CD4-positive, alpha-beta T cell treated with Interleukin-17A for 1 hour (primary cell): ENCODE results near the gene SLC25A10.
A peak's percentile ranks its signal among the peaks of the same experiment; 100 is the strongest.

ENCODE experiments used
- DNase-seq: peaks from one replicate; pipeline ENCODE4 v3.0.0-alpha.2; 2020

SLC25A10 gene, protein sequence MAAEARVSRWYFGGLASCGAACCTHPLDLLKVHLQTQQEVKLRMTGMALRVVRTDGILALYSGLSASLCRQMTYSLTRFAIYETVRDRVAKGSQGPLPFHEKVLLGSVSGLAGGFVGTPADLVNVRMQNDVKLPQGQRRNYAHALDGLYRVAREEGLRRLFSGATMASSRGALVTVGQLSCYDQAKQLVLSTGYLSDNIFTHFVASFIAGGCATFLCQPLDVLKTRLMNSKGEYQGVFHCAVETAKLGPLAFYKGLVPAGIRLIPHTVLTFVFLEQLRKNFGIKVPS

GRCh38 chr17:81711814-81712467 lies at the start of gene SLC25A10:
SLC25A10 (plus strand) TSS chr17:81712284; CDS start chr17:81712427, 143 bp downstream.
- peak; percentile 75 for DNase-seq

DNA sequence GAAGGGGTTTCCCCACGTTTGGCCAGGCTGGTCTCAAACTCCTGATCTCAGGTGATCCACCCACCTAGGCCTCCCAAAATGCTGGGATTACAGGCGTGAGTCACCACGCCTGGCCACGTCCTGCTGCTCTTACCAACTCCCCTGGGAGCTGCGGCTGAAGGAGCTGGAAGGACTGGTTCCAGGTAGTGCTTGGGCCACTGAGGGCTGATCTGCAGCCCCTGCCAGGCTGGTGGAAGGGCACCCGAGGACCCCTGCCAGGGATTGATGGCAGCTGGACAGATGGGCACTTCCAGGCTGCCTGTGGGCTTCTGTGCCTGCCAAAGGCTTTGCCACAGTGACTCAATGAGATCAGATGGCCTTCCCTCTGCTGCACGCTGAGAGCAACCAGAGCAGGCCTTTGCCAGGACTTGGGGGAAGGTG lies 48.0 kb upstream of the SLC25A10 start:
- no peak for DNase-seq

DNA sequence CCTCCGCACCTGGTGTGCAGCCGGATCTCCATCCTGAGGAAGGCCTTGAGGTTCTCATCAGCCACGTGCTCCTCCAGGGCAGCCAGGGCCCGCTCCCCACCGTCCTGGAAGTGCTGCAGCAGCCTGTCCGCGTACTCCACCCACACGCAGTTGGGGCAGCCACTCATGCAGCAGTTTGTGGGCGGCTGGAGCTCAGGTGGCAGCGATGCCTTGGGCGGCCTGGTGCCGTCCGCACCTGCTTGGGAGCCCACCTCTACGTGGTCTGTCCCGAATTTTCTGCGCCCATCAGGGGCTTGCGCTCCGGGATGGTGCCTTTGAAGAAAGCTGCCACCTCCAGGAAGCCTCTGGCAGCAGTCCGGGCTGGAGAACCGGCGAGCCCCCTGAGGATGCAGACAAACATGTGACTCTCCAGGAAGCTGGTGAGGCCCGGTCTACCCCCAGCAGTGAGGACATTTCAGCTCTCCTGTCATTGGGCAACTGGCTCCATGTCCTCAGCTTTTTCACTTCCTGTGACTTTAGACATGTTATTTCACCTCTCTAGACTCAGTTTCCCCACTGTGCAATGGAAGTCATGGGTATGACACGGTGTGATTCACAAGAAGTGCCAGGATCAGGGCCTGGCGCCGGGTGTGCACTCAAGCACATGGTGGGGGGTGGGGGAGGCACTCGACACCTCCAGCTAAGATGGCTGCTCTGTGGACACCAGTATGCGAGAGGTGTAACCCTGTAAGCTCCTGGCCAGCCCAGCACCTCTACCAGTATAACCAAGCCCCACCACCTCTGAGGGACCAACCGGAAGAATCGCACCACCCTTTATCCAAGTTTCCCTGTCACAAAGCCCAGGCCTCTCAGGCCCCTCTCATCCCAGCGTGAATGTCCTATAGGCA lies 46.6 kb upstream of the SLC25A10 start:
- peak; percentile 48 for DNase-seq

GRCh38 chr17:81666092-81666341 lies 46.1 kb upstream of the SLC25A10 start:
- no peak for DNase-seq

DNA sequence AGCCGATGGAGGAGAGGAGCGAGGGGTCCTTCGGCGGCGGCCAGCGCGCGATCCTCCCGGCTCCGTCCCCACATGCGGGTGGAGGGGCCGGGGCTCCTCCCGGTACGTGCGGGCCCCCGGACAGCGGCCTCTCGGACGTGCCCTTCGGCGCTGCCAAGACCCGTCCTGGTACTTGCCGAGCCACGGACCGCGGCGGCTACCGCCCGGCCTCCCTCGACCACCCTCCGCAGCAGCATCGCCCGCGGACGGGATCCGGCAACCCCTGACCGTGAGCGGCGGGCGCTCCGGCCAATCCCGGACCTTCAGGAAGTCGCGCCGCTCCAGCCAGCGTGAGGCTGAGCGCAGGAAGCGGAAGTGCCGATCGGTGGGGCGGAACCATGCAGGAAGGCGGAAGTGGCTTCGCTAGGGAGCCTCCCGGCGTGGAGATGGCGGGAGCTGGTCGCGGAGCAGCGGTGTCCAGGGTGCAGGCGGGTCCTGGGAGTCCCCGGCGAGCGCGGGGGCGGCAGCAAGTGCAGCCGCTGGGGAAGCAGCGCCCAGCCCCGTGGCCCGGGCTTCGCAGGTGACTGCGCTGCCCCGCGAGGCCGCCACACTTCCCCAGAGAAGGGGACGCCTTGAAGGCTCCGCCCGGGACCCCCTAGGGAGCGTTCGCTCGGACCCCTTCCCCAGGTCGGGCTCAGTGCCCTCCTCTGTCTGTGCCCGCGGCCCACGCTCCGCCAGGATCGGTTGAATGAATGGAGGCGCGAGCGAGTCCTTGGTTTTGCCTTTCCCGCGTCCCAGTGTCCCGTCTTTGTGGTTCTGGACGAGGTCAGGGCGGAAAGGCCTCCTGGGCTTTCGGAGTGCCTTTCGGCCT lies 45.5 kb upstream of the SLC25A10 start, which contains the start of the genes CCDC137 and OXLD1:
Gene CCDC137 (plus strand): TSS at position 396 of the 850 bp plus-strand sequence. CDS start 30 bp downstream, at position 426.
Gene OXLD1 (minus strand): TSS at position 264 of the 850 bp plus-strand sequence. CDS start 28 bp downstream, at position 236.
- DNase-seq = peak; percentile 92

DNA sequence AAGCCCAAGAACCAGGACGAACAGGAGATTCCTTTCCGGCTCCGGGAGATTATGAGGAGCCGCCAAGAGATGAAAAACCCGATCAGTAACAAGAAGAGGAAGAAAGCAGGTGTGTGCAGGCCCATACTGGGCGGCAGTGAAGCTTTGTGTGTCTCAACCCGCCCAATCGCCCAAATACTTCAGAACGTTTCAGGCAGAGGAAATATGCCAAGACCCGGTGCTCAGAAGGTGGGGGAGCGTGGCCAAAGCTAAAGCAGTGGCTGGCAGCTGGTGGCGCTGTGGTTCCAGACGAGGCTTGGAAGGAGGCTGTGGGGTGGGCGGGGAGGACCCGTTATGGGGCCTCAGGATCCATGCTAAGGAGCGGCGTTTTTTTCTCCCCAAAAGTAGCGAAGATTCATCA lies 44.3 kb upstream of the SLC25A10 start:
- DNase-seq = no peak

- no peak for DNase-seq
These were observed 39.6 kb upstream of the SLC25A10 start for GRCh38 chr17:81672504-81672903.

GRCh38 chr17:81672954-81673353 lies 39.1 kb upstream of the SLC25A10 start:
- no peak for DNase-seq

- no peak for DNase-seq
These were observed 38.4 kb upstream of the SLC25A10 start for GRCh38 chr17:81673561-81674258.

DNA sequence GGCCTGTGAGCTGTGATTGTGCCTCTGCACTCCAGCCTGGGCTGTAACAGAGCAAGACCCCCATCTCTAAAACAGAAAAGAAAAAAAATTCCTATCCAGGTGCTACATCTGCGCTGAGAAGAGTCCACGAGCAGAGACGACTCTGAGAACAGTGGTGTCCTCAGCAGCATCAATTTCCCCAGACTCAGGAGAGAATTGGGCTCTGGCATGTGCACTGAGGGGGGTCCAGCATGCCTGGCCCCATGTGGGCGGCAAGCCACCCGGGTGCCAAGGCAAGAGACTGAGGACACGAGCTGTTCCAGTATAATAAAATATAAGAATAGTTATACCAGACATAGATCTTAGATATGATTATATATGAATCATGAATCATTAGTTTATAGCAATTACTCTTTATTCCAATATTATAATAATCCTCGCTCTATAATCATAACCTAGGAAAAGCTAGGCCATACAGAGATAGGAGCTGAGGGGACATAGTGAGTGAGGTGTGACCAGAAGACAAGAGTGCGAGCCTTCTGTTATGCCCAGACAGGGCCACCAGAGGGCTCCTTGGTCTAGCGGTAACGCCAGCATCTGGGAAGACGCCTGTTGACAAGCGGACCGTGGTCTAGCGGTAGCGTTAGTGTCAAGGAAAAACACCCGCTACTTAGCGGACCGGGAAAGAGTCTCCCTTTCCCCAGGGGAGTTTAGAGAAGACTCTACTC lies 36.4 kb upstream of the SLC25A10 start:
- peak; percentile 55 for DNase-seq

GRCh38 chr17:81676906-81677305 lies 35.2 kb upstream of the SLC25A10 start:
- DNase-seq = no peak

DNA sequence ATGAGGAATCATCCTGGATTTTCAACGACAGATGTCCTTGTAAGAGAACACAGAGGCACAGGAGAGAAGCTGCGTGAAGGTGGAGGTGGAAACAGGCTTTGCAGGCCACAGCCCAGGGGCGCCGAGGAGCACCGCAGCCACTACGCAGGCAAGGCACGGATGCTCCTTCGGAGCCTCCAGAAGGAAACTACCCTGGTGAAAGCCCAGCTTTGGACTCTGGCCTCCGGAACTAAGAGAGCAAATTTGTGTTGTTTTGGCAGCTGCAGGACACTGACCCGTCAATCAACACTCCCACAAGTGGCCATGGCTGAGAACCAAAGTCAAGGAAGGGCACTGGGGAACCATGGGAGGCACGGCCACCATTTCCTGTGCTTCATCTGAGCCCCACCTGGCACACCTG lies 31.9 kb upstream of the SLC25A10 start:
- no peak for DNase-seq

GRCh38 chr17:81681672-81682071 lies 30.4 kb upstream of the SLC25A10 start:
- DNase-seq = no peak

DNA sequence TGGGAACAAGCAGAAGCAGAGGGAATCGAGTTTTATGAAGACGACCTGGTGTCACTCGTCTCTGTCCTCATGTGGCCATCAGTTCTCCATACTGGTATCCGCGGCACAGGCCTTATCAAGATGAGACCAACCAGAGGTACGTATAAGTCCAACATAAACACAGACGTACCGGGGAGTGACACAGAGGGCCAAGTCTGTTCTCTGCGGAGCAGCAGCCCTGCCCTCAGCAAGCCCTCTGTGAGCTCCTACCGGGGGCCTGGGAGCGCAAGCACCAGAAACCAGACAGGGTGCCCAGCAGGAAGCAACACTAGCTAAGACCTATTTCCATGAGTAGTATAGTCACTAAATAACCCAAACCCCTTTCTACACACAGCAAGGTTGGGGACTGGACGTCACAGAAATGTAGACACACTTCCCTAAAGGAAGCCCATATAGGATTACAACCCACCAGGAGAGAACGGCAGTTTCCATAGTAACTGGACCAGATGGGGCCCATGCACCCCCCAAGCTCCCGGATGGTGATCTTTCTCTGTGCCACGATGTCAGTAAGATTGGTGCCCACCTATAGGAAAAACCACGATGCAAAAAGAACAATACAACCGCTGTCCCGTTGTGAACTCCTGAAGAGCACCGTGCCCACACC lies 29.4 kb upstream of the SLC25A10 start:
- no peak for DNase-seq

GRCh38 chr17:81683208-81683583 lies 28.9 kb upstream of the SLC25A10 start:
- no peak for DNase-seq

GRCh38 chr17:81683584-81684441 lies 28.3 kb upstream of the SLC25A10 start, which contains the start of the genes ARL16 and HGS:
ARL16 (minus strand) TSS chr17:81683797; CDS start chr17:81683753, 44 bp downstream.
HGS (plus strand) TSS chr17:81684011; CDS start chr17:81684067, 56 bp downstream.
- DNase-seq = peak; percentile 99

DNA sequence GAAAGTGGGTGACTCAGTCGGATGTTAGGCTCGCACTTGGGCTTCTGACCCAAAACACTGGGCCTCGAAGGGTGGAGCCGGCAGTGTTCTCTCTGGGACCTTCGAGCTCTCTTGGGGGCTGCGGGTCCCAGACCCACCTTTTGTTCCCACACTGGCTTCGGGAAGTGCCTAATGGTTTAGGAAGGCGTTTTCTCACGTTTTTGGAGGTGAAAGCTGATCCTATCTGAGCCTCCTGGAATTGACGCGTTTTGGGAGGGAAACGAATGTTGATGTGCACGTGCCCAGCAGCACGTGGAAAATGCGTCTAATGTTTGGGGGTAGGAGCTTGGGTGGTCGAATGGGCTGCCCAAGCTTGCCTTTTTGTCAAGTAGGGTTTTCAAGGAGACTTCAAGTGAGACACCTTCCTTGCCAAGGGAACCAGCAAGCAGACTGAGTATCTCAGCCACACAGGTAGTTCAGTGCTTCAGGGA lies 27.6 kb upstream of the SLC25A10 start:
- no peak for DNase-seq

GRCh38 chr17:81685108-81685507 lies 27.0 kb upstream of the SLC25A10 start:
- DNase-seq = no peak

DNA sequence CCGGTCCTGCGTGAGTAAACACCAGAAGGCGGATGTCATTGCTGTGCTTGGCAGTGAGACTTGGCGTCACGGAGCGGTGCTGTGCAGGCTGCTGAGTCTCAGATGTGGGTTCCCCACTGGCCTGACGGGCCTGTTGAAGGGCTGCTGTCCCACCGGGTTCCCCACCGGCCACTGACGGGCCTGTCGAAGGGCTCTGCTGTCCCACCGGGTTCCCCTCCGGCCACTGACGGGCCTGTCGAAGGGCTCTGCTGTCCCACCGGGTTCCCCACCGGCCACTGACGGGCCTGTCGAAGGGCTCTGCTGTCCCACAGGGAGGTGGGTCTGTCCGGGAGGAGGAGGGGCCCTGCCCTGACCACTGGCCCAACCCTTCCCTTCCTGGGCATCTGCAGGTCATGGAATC lies 25.5 kb upstream of the SLC25A10 start:
- no peak for DNase-seq
